Thoracic aorta (tissue), 2 donors: ENCODE data around the gene SERINC3. TPM values are rescaled to one million over a fixed set of nuclear protein-coding genes. Genes with fewer than 3 reads are reported as not detected.
"Not testable (repeated sequence)": the region's sequence is repeated elsewhere in the genome, so short reads cannot be mapped to it uniquely, and the experiment has no call there.

Experiments used
- ATAC-seq: fragments of 150-250 bp; one replicate; pipeline ENCODE4 v1.8.0; 2017; ENCODE audit warnings: low read depth; ENCODE audit not compliant: insufficient number of reproducible peaks, low FRiP score
- DNase-seq: peaks from one replicate; pipeline ENCODE4 v3.0.0-alpha.2; 2020; ENCODE audit warnings: low spot score
- H3K27ac ChIP-seq, 2 donors: fragments of 200-600 bp; sonication (generic); 1 replicate in 1 of 2; 2 replicates in 1 of 2; pipeline ENCODE4 v1.5.1; 2016; ENCODE audit warnings: mild to moderate bottlenecking in 2 of 2, moderate library complexity in 2 of 2
- H3K27me3 ChIP-seq: fragments of 200-600 bp; sonication (generic); replicated peaks from 2 replicates; pipeline ENCODE4 v1.6.0; 2016; ENCODE audit warnings: mild to moderate bottlenecking; ENCODE audit not compliant: insufficient read depth
- H3K36me3 ChIP-seq: fragments of 200-600 bp; sonication (generic); one replicate; pipeline ENCODE4 v1.5.1; 2016
- H3K4me1 ChIP-seq, 2 donors: fragments of 200-600 bp; sonication (generic); 1 replicate in 1 of 2; 2 replicates in 1 of 2; pipeline versions ENCODE4 v1.5.1 to v1.6.0; 2016; ENCODE audit warnings: low read depth in 2 of 2, mild to moderate bottlenecking in 1 of 2; ENCODE audit not compliant: control insufficient read depth in 1 of 2
- H3K4me3 ChIP-seq: fragments of 200-600 bp; sonication (generic); 2 replicates; pipeline ENCODE4 v1.5.1; 2016; ENCODE audit warnings: mild to moderate bottlenecking
- H3K9me3 ChIP-seq: fragments of 200-600 bp; sonication (generic); 2 replicates; pipeline ENCODE4 v1.5.1; 2016
- total RNA-seq, 2 donors: library from RNA; depleted of rRNA; stranded (reverse); fragments of >200 nt; gene quantifications; one replicate each; pipeline versions ENCODE4 v1.1.0 to v1.2.3, GENCODE V29; 2016
- TF ChIP-seq, protein P1 (sequence below): fragments of 200-600 bp; sonication (generic); IDR thresholded peaks from one replicate; pipeline ENCODE4 v1.5.1; 2019; ENCODE audit warnings: antibody characterized with exemption

SERINC3 gene
- total RNA-seq, 2 donors from 2014 or later: 98.9 to 109 TPM

DNA sequence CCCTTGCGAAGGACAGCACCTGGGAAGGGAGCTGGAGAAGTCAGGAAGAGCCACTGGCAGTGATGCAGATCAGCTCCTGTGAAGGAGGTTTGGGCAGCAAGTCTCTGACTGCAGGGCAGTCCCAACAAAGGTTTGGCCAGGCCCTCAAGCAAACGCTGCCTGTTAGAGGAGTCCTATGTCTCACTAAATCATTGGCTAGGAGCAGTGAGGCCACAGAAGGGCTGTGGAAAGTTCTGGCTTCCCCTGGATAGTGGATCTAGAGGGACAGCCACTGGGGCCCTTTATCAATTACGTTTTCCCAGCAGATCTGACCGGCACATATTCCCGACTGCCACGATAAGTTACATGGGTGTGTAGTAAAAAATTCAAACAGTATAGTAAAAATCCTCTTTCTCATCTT is 43.7 kb downstream of the SERINC3 start:
- DNase-seq: no peak
- ATAC-seq: no peak
- Histone ChIP-seq H3K36me3 (peaks cover 10% of the 10 kb centered on the region), H3K27ac (no peak overlapping the region), H3K9me3 (no peaks in the 10 kb centered on the region), H3K4me3 (no peak overlapping the region), H3K27me3 (no peaks in the 10 kb centered on the region), H3K4me1 (peaks cover 0 to 13% of the 10 kb centered on the region in 2 donors)
- TF ChIP-seq, protein P1, sequence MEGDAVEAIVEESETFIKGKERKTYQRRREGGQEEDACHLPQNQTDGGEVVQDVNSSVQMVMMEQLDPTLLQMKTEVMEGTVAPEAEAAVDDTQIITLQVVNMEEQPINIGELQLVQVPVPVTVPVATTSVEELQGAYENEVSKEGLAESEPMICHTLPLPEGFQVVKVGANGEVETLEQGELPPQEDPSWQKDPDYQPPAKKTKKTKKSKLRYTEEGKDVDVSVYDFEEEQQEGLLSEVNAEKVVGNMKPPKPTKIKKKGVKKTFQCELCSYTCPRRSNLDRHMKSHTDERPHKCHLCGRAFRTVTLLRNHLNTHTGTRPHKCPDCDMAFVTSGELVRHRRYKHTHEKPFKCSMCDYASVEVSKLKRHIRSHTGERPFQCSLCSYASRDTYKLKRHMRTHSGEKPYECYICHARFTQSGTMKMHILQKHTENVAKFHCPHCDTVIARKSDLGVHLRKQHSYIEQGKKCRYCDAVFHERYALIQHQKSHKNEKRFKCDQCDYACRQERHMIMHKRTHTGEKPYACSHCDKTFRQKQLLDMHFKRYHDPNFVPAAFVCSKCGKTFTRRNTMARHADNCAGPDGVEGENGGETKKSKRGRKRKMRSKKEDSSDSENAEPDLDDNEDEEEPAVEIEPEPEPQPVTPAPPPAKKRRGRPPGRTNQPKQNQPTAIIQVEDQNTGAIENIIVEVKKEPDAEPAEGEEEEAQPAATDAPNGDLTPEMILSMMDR: no peak

DNA sequence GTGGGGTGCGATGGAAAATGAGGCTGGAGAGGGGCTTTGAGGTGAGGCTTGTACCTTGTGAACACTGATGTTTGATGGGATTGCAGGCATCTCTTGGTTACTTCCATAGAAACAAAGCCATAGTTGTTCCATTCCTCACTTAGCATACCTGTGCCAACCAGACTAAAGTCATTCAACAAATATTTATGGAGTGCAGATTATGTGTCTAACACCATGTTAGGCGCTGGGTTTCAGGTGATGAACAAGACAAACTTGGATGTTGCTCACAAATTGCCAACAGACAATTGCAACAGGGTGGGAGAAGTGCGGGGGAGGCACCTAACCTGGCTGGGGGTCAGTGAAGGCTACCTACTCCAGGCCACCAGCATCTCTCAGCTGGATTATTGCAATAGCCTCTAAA is 44.7 kb downstream of the SERINC3 start:
- no peaks in the 10 kb centered on the region for H3K9me3 ChIP-seq
- H3K4me3 ChIP-seq: no peak overlapping the region
- H3K4me1 ChIP-seq: peaks cover 0 to 13% of the 10 kb centered on the region in 2 donors
- H3K27me3 ChIP-seq: no peaks in the 10 kb centered on the region
- peak overlapping the region in 1 of 2 donors; percentile 95 for H3K27ac ChIP-seq
- H3K36me3 ChIP-seq: peaks cover 6% of the 10 kb centered on the region
- ATAC-seq (no peak), DNase-seq (no peak)
- TF ChIP-seq, protein P1: no peak

DNA sequence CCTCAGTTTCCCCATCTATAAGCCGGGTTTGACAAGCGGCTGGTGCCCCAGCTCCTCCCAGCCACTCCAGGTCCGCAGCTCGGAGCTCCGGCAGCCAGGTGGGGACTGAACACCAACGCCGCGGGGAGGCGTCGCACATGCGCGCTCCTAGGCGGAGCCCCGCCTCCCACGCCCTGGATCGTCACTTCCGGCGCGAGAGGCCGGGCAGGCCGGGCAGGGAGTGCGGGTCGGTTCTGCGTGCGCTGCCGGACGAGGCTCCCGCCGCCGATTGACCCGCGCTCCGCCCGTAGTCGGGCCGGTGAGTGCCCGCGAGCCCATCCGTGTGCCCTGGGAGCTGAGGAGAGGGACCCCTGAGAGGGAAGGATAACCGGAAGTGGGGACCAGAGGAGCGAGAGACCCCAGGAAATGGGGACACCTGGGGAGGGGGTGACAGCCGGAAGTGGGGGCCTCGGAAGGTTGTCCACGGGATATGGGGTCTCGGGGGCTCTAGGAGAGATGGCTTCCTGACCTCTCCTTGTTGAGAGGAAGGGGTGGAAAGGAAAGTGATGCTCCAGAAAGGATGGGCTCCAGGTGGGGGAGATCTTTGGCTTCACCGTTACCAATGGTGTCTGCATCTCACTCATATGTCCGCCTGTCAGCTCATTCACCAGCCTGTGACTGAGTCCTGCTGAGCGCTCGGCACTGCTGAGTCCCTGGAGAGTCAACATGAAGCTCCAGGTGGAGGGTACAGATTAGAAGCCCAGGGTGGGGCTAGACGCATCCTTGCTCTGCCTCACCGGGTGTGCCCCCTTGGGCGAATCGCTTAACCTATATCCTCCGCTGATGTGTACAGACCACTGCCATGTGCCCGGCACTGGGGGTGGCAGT is 45.9 kb downstream of the SERINC3 start, which contains the start of gene TTPAL:
TTPAL (plus strand) TSS at position 181 of the 867 bp plus-strand sequence. CDS start 4,126 bp downstream, outside the sequence.
- DNase-seq (peak; percentile 36), ATAC-seq (peak; percentile 36)
- no peaks in the 10 kb centered on the region for H3K9me3 ChIP-seq
- H3K36me3 ChIP-seq: no peaks in the 10 kb centered on the region
- peaks cover 0 to 13% of the 10 kb centered on the region in 2 donors for H3K4me1 ChIP-seq
- H3K4me3 ChIP-seq: peak within 1 kb of the TSS; percentile 96
- H3K27me3 ChIP-seq: no peaks in the 10 kb centered on the region
- peak within 1 kb of the TSS; percentile 89 to 95 for H3K27ac ChIP-seq
- TF ChIP-seq, protein P1: no peak

DNA sequence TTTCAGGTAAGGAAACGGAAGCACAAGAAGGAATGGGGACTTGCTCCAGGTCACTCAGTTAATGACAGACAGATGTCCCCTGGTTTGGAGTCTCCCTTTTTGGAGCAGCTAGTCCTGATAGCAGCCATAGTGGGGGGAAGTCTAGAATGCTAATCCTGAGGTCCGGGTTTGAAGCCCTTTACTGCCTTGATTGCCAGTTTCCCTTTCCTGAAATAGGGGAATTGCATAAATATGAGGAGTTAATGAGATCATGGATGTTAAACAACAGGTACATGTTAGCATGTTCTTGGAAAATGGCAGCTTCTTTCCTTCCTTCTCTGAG is 46.5 kb downstream of the SERINC3 start:
- Histone ChIP-seq H3K27me3 (no peaks in the 10 kb centered on the region), H3K27ac (peak overlapping the region; percentile 89 to 95), H3K4me1 (peaks cover 0 to 13% of the 10 kb centered on the region in 2 donors), H3K36me3 (no peaks in the 10 kb centered on the region), H3K9me3 (no peaks in the 10 kb centered on the region), H3K4me3 (peak overlapping the region; percentile 96)
- ATAC-seq (no peak), DNase-seq (no peak)
- TF ChIP-seq, protein P1: no peak

DNA sequence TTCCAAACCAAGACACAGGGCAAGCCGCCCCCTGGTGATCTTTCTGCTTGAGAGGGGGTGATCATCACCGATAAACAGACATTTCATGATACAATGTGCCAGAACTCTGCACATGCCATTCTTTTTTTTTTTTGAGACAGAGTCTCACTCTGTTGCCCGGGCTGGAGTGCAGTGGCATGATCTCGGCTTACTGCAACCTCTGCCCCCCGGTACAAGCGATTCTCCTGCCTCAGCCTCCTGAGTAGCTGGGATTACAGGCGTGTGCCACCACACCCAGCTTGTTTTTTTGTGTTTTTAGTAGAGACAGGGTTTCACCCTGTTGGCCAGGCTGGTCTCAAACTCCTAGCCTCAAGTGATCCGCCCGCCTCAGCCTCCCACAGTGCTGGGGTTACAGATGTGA is 49.6 kb downstream of the SERINC3 start:
- H3K36me3 ChIP-seq, ATAC-seq, H3K4me3 ChIP-seq, DNase-seq, H3K9me3 ChIP-seq, H3K27me3 ChIP-seq, H3K27ac ChIP-seq: not testable (repeated sequence)
- H3K4me1 ChIP-seq: peaks cover 0 to 13% of the 10 kb centered on the region in 2 donors
